Dedifferentiated amniotic fluid mesenchymal stem cell (primary cell): Measurements from ENCODE around the gene CCNY.
"Not testable (repeated sequence)": the region's sequence is repeated elsewhere in the genome, so short reads cannot be mapped to it uniquely, and the experiment has no call there.

Source experiments
- DNase-seq: peaks from one replicate; pipeline ENCODE4 v3.0.0-alpha.2; 2016; ENCODE audit errors: extremely low spot score

Gene CCNY

GRCh38 chr10:35517431-35518181 lies 181.3 kb downstream of the CCNY start:
- DNase-seq: no peak

- not testable (repeated sequence) for DNase-seq
Measured at GRCh38 chr10:35518187-35518586, 181.9 kb downstream of the CCNY start.

DNA sequence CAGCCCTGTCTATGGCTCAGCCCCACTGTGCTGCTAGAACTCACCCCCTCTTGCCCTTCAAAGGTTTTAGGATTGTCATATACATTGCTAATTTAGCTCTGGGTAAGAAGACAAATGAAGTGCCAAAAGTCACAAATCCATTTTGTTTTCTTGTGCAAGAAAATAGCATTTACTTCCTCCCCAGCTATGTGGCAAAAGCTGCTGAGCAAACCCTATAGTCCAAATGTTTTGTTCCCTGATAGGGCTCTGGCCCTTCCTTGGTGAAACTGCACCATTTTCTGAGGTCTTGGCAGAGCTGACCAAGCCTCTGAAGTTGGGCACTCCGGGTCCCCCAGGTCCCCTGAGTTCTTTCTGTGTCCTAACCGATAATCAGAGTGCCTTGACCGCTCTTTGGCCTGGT lies 184.7 kb downstream of the CCNY start:
- no peak for DNase-seq

GRCh38 chr10:35523670-35524225 lies 187.4 kb downstream of the CCNY start:
- no peak for DNase-seq

DNA sequence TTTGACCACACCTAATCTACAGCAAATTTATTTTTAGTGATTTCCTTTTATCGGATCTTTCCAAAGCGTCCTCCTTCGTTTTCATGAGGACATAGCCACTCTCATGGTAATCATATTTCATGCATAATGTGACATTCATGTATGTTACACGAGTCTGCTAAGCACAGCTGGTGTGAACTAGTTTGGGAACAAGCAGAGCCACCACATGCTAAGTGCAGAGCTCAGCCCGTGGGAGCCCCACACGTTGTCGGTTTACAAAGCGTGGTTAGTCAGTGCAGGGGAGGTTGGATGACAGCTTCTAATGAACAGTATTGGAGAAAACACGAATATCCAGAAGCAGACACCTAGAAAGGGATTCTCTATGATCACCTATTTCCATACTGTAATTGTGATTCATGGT lies 190.4 kb downstream of the CCNY start:
- no peak for DNase-seq

- DNase-seq: no peak
Measured at GRCh38 chr10:35532141-35532540, 195.8 kb downstream of the CCNY start.

DNA sequence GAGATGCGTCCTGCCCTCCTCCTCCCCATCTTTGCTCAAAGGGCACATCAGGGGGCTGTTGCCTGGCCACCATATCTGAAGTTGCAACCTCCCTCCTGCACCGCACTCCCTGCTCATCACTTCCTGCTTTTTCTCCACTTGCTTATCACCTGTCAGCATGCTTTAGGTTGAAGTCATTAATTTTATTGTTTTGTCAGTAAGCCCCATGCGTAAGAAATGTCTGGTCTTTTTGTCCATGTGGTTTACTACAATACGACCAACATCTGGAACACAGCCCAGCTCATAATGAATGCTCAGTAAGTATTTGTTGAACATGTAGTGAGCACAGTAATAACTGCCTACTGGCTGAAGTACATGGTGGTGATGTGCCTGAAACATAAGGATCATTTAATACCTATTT lies 197.3 kb downstream of the CCNY start:
- no peak for DNase-seq

GRCh38 chr10:35535136-35535535 lies 198.8 kb downstream of the CCNY start:
- DNase-seq: no peak

- no peak for DNase-seq
Measured at GRCh38 chr10:35536789-35537188, 200.5 kb downstream of the CCNY start.

DNA sequence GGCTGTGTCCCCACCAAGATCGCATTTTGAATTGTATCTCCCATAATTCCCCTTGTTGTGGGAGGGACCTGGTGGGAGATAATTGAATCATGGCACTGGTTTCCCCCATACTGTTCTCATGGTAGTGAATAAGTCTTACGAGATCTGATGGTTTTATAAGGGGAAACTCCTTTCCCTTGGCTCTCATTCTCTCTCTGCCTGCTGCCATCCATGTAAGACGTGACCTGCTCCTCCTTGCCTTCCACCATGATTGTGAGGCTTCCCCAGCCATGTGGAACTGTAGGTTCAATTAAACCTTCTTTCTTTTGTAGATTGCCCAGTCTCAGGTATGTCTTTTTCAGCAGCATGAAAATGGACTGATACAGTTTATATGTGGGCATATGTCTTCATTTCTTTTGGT lies 201.6 kb downstream of the CCNY start:
- DNase-seq: not testable (repeated sequence)

DNA sequence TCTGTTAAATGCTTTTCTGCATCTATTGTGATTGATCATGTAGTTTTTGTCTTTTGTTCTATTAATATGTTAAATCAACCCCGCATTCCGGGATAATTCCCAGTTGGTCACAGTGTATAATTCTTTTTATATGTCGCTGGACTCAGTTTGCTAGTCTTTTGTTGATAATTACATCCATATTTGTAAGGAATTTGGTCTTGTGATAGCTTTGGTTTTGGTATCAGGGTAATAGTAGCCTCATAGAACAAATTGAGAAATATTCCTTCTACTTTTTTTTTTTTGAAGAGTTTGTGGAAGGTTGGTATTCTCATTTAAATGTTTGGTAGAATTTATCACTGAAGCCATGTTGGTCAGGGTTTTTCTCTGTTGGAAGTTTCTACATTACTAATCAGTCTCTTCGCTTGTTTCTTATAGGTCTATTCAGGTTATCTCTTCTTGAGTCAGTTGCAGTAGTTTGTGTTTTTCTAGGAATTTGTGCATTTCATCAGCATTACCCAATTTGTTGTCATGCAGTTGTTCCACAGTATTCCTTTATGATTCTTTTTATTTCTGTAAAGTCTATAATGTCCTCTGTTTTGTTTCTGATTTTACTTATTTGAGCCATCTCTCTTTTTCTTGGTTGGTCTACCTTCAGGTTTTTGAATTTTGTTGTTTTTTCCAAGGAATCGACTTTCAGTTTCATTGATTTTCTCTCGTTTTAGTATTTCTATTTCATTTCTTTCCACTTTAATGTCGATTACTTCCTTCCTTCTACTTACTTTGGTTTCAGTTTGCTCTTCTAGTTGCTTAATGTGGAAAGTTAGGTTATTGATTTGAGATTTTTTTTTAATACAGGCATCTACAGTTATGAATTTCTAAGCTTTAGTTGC lies 204.2 kb downstream of the CCNY start:
- no peak for DNase-seq

- no peak for DNase-seq
Measured at GRCh38 chr10:35541720-35542119, 205.4 kb downstream of the CCNY start.

GRCh38 chr10:35542303-35542702 lies 206.0 kb downstream of the CCNY start:
- DNase-seq: no peak

GRCh38 chr10:35545079-35545657 lies 208.9 kb downstream of the CCNY start:
- DNase-seq: no peak

- no peak for DNase-seq
Measured at GRCh38 chr10:35545878-35546590, 209.7 kb downstream of the CCNY start.

DNA sequence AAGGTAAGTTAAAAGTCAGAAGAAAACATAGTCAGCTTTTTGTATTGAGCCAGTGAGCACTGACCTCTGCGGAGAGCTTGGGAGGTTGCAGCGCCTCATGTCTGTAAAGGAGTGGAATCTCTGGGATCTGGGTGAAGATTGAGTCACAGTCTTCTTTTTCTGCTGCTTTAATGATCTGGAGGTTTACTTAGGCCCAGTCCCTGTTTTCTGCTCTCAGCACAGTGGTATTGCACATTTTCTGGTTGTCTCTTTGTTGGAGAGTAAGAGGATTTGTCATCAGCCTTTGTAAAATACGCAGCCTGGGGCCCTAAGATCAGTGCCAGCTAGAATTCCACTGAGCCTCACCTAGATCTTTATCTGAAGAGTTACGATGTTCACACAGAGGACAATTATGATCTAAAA lies 210.5 kb downstream of the CCNY start:
- DNase-seq: peak; percentile 52

GRCh38 chr10:35552650-35553342 lies 216.5 kb downstream of the CCNY start:
- no peak for DNase-seq

GRCh38 chr10:35554036-35554435 lies 217.7 kb downstream of the CCNY start:
- DNase-seq: no peak

DNA sequence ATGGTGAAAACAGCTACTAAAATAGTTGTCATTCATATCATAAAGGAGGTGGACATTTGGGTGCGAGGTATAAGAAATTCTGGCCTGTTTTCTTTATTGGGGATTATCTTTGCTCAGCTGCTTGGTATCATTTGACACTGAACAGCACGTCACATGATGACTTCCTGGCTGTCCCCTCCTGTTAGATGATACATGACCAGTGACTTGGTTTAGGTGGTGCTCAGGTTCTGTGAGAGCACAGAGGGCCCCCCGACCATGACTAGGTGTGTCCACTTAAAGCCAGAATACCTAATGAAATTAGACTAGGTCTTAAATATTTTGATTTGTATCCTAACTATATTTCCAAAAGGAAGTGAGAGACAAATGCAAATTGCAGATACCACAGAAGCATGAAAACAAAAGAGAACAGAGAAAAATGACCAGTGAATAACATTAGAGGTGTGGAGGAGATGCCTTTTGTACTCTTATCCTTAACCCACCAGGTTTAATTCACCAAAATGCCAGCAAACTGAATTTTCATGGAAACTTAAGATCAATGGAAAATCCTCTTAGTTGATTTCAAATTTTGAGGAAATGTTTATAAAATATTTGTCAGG lies 218.2 kb downstream of the CCNY start:
- no peak for DNase-seq
